Spleen (tissue), 11 donors: Measurements from ENCODE around the gene TNRC6B. TPM values are rescaled to one million over a fixed set of nuclear protein-coding genes. Genes with fewer than 3 reads are reported as not detected.
A peak's percentile ranks its signal among the peaks of the same experiment; 100 is the strongest.

ENCODE experiments used
- DNase-seq: peaks from one replicate; pipeline ENCODE4 v3.0.0-alpha.2; 2020
- H3K27ac ChIP-seq, 8 donors: fragments of 200-600 bp; sonication (generic) in 7 of 8; 1 replicate in 4 of 8; 2 replicates in 4 of 8; pipeline versions ENCODE4 v1.5.0 to v1.8.0; 2016 to 2021; ENCODE audit warnings: inconsistent platforms in 4 of 8, mild to moderate bottlenecking in 4 of 8, moderate library complexity in 1 of 8
- H3K27me3 ChIP-seq, 7 donors: fragments of 200-600 bp; sonication (generic) in 6 of 7; replicated peaks in 1 of 7; 1 replicate in 4 of 7; 2 replicates in 3 of 7; pipeline versions ENCODE4 v1.5.0 to v1.8.0; 2016 to 2021; ENCODE audit warnings: inconsistent platforms in 3 of 7, mild to moderate bottlenecking in 1 of 7
- H3K36me3 ChIP-seq, 6 donors: fragments of 200-600 bp; sonication (generic) in 5 of 6; 1 replicate in 4 of 6; 2 replicates in 2 of 6; pipeline versions ENCODE4 v1.5.0 to v1.8.0; 2016 to 2021; ENCODE audit warnings: inconsistent platforms in 2 of 6
- H3K4me1 ChIP-seq, 6 donors: fragments of 200-600 bp; sonication (generic) in 5 of 6; 1 replicate in 3 of 6; 2 replicates in 3 of 6; pipeline versions ENCODE4 v1.5.0 to v1.8.0; 2016 to 2021; ENCODE audit warnings: inconsistent platforms in 3 of 6
- H3K4me3 ChIP-seq, 8 donors: fragments of 200-600 bp; sonication (generic) in 7 of 8; 1 replicate in 4 of 8; 2 replicates in 4 of 8; pipeline versions ENCODE4 v1.5.0 to v1.8.0; 2016 to 2021; ENCODE audit warnings: inconsistent platforms in 4 of 8, mild to moderate bottlenecking in 4 of 8, moderate library complexity in 2 of 8
- H3K9me3 ChIP-seq, 8 donors: fragments of 200-600 bp; sonication (generic) in 7 of 8; 1 replicate in 4 of 8; 2 replicates in 4 of 8; pipeline versions ENCODE4 v1.5.0 to v1.8.0; 2016 to 2021; ENCODE audit warnings: inconsistent platforms in 4 of 8
- CTCF ChIP-seq, 11 experiments: fragments of 200-600 bp in 7 of 11; fragments of 450-650 bp in 4 of 11; sonication (generic) in 4 of 11; IDR thresholded peaks in 8 of 11; conservative IDR thresholded peaks in 3 of 11; 1 replicate in 7 of 11; 2 replicates in 4 of 11; pipeline versions ENCODE4 v1.4.0 to v1.8.0; 2016 to 2021; ENCODE audit warnings: antibody characterized with exemption in 11 of 11, inconsistent platforms in 4 of 11, mild to moderate bottlenecking in 1 of 11
- POLR2A ChIP-seq, 3 donors: fragments of 450-650 bp; IDR thresholded peaks; one replicate each; pipeline ENCODE4 v1.5.1; 2017; ENCODE audit warnings: antibody characterized with exemption in 3 of 3, mild to moderate bottlenecking in 1 of 3
- POLR2AphosphoS5 ChIP-seq, 3 donors: sonication (generic); formaldehyde crosslinking; IDR thresholded peaks; one replicate each; pipeline ENCODE4 v1.5.1; 2017; ENCODE audit warnings: antibody characterized with exemption in 3 of 3
- WGBS, 5 donors: extraction: QIAGEN DNeasy Blood & Tissue Kit in 3 of 5; methylation state at CpG; one replicate each; pipeline versions ENCODE4 v1.1.5 to v1.1.7; 2013 to 2018; 5-methylcytosine and 5-hydroxymethylcytosine counted together
- intact Hi-C: fragments of 100-400 bp; cut with DNase I; formaldehyde crosslinking; loops from one replicate; pipeline ENCODE4 v1.15.0; 2023; ENCODE audit warnings: low total_unique reads
- polyA plus RNA-seq, 3 donors: library from polyadenylated mRNA; stranded (reverse); fragments of 200-250 nt; gene quantifications; one replicate each; pipeline ENCODE4 v1.2.1, GENCODE V29; 2013
- total RNA-seq, 7 donors: library from RNA; depleted of rRNA in 3 of 7; stranded (reverse); fragments of >200 nt in 3 of 7; fragmentation: NEBNext Ultra II Directional in 4 of 7; extraction: Animal tissue kit (Norgen Biotek cat#: 25700) in 4 of 7; gene quantifications; one replicate each; pipeline versions ENCODE4 v1.1.0 to v1.2.1, GENCODE V29; 2016 to 2021
- donor health status: healthy with polysubstance abuse.
- donor health status: DM: no; HTN: no; CAD: no; lungs with moderate emphysema.
- donor health status: DM: no; HTN: no; CAD: no.
- donor health status: Bipolar disorder and iron deficiency.
- donor health status: healthy.
- donor health status: DM: no; HTN: no; CAD: no.
- donor health status: DM: yes; HTN: yes; CAD: no.

Gene TNRC6B
- total and polyA plus RNA-seq, 10 donors, result 1.2 to 221 (median 95.3) TPM

GRCh38 chr22:40279017-40279416 lies 101.3 kb downstream of the TNRC6B start:
- peaks cover 0 to 93% (median 56%) of the 10 kb centered on the region in 6 donors for H3K36me3 ChIP-seq
- H3K27ac ChIP-seq, result peak overlapping the region in 2 of 8 donors; percentile 3 to 10

GRCh38 chr22:40281717-40282116 lies 104.0 kb downstream of the TNRC6B start:
- Histone ChIP-seq H3K27me3 (no peaks in the 10 kb centered on the region), H3K36me3 (peaks cover 0 to 95% (median 63%) of the 10 kb centered on the region in 6 donors), H3K4me3 (no peak overlapping the region), H3K27ac (peak overlapping the region in 1 of 8 donors; percentile 16), H3K9me3 (no peaks in the 10 kb centered on the region), H3K4me1 (peaks cover 0 to 26% (median 13%) of the 10 kb centered on the region in 6 donors)
- intact Hi-C loops, result loop anchor here (10.0 kb wide), 1 partner anchor 63 kb away; the partner anchor contains the start of gene ADSL
- WGBS, 5 donors, result 88 to 94% (median 92%) methylated on average over 2 of the region's 2 CpGs
- DNase-seq, result no peak
- no peak for TF ChIP-seq POLR2AphosphoS5 (IDR thresholded peaks at IDR 0.05)
- no peak for TF ChIP-seq CTCF (IDR thresholded peaks at IDR 0.05 in 8 of 11, conservative IDR thresholded peaks at IDR 0.05 in 3 of 11)
- no peak for TF ChIP-seq POLR2A (IDR thresholded peaks at IDR 0.05)

More at GRCh38 chr22:40279017-40279416, 101.3 kb downstream of the TNRC6B start:
- H3K27me3 ChIP-seq, result no peaks in the 10 kb centered on the region
- intact Hi-C loops, result no loop called here
- 68 to 82% (median 74%) methylated on average over 4 of the region's 4 CpGs for WGBS, 5 donors
- H3K4me3 ChIP-seq, result no peak overlapping the region
- no peaks in the 10 kb centered on the region for H3K9me3 ChIP-seq
- H3K4me1 ChIP-seq, result peaks cover 14 to 50% (median 31%) of the 10 kb centered on the region in 6 donors
- DNase-seq, result no peak
- no peak for TF ChIP-seq POLR2AphosphoS5 (IDR thresholded peaks at IDR 0.05)
- no peak for TF ChIP-seq CTCF (IDR thresholded peaks at IDR 0.05 in 8 of 11, conservative IDR thresholded peaks at IDR 0.05 in 3 of 11)
- TF ChIP-seq POLR2A (IDR thresholded peaks at IDR 0.05), result no peak

- intact Hi-C loops, result loop anchor here (10.0 kb wide), 1 partner anchor 59 kb away; the partner anchor contains the start of gene ADSL
- TF ChIP-seq POLR2A (IDR thresholded peaks at IDR 0.05) (no peak), CTCF (IDR thresholded peaks at IDR 0.05 in 8 of 11, conservative IDR thresholded peaks at IDR 0.05 in 3 of 11) (no peak), POLR2AphosphoS5 (IDR thresholded peaks at IDR 0.05) (no peak)
- Histone ChIP-seq H3K4me3 (no peak overlapping the region), H3K36me3 (peaks cover 0 to 98% (median 67%) of the 10 kb centered on the region in 6 donors), H3K27me3 (no peaks in the 10 kb centered on the region), H3K4me1 (peaks cover 0 to 24% (median 16%) of the 10 kb centered on the region in 6 donors), H3K27ac (no peak overlapping the region), H3K9me3 (no peaks in the 10 kb centered on the region)
- DNase-seq, result no peak
- 68 to 85% (median 79%) methylated on average over 7 of the region's 7 CpGs for WGBS, 5 donors
Observed at GRCh38 chr22:40285513-40285912, 107.8 kb downstream of the TNRC6B start.

- 31 to 55% (median 46%) methylated on average over 16 of the region's 16 CpGs for WGBS, 5 donors
- H3K4me1 ChIP-seq, result peaks cover 0 to 35% (median 19%) of the 10 kb centered on the region in 6 donors
- no peak for TF ChIP-seq CTCF (IDR thresholded peaks at IDR 0.05 in 8 of 11, conservative IDR thresholded peaks at IDR 0.05 in 3 of 11)
- peak in 1 of 3 donors; percentile 40 for TF ChIP-seq POLR2AphosphoS5 (IDR thresholded peaks at IDR 0.05)
- TF ChIP-seq POLR2A (IDR thresholded peaks at IDR 0.05), result no peak
- DNase-seq, result peak; percentile 86
- no peaks in the 10 kb centered on the region for H3K27me3 ChIP-seq
- intact Hi-C loops, result loop anchor here (10.0 kb wide), 1 partner anchor 55 kb away; the partner anchor contains the start of gene ADSL
- no peaks in the 10 kb centered on the region for H3K9me3 ChIP-seq
- peak overlapping the region; percentile 65 to 84 (median 74) for H3K27ac ChIP-seq
- peak overlapping the region in 1 of 8 donors; percentile 31 for H3K4me3 ChIP-seq
- peaks cover 0 to 100% (median 67%) of the 10 kb centered on the region in 6 donors for H3K36me3 ChIP-seq
Observed at GRCh38 chr22:40289991-40290459, 112.3 kb downstream of the TNRC6B start.
